H9 (cell line): ENCODE data around the gene ZNF678. TPM values are rescaled to one million over a fixed set of nuclear protein-coding genes. Genes with fewer than 3 reads are reported as not detected.
"Not testable (repeated sequence)": the region's sequence is repeated elsewhere in the genome, so short reads cannot be mapped to it uniquely, and the experiment has no call there.

Experiments used
- DNase-seq: peaks from one replicate; pipeline ENCODE4 v3.0.0-alpha.2; 2017
- H2AFZ ChIP-seq: one replicate; pipeline ENCODE4 v1.6.1; 2013; ENCODE audit warnings: mild to moderate bottlenecking, low read length, control low read depth, moderate library complexity
- H2AK5ac ChIP-seq: 2 replicates; pipeline ENCODE4 v1.6.1; 2013; ENCODE audit warnings: low read length, control low read depth, mixed read lengths; ENCODE audit not compliant: insufficient read length
- H2BK120ac ChIP-seq: one replicate; pipeline ENCODE4 v1.6.1; 2013; ENCODE audit warnings: low read depth, mild to moderate bottlenecking, low read length, control low read depth, inconsistent platforms; ENCODE audit not compliant: poor library complexity, severe bottlenecking
- H2BK12ac ChIP-seq: 2 replicates; pipeline ENCODE4 v1.6.1; 2013; ENCODE audit warnings: low read length, control low read depth, mixed read lengths, low read depth; ENCODE audit not compliant: insufficient read length
- H2BK15ac ChIP-seq: 2 replicates; pipeline ENCODE4 v1.6.1; 2013; ENCODE audit warnings: low read depth, low read length, control low read depth
- H2BK20ac ChIP-seq: one replicate; pipeline ENCODE4 v1.6.1; 2013; ENCODE audit warnings: low read depth, mild to moderate bottlenecking, low read length, control low read depth, inconsistent platforms; ENCODE audit not compliant: poor library complexity, severe bottlenecking
- H2BK5ac ChIP-seq: 2 replicates; pipeline ENCODE4 v1.6.1; 2013; ENCODE audit warnings: low read length, control low read depth, mixed read lengths; ENCODE audit not compliant: insufficient read length
- H3K14ac ChIP-seq: 2 replicates; pipeline ENCODE4 v1.6.1; 2013; ENCODE audit warnings: low read length, control low read depth; ENCODE audit not compliant: insufficient read depth
- H3K18ac ChIP-seq: 2 replicates; pipeline ENCODE4 v1.6.1; 2013; ENCODE audit warnings: low read depth, mild to moderate bottlenecking, mixed read lengths, low read length, control low read depth; ENCODE audit not compliant: insufficient read length
- H3K23ac ChIP-seq: 2 replicates; pipeline ENCODE4 v1.6.1; 2013; ENCODE audit warnings: low read length, control low read depth, mixed read lengths, low read depth; ENCODE audit not compliant: insufficient read length
- H3K23me2 ChIP-seq: 2 replicates; pipeline ENCODE4 v1.6.1; 2013; ENCODE audit warnings: low read depth, mild to moderate bottlenecking, mixed read lengths, low read length, control low read depth; ENCODE audit not compliant: insufficient read length, poor library complexity, severe bottlenecking
- H3K27ac ChIP-seq: 2 replicates; pipeline ENCODE4 v1.5.1; 2013; ENCODE audit warnings: low read length, control low read depth, mixed read lengths, low read depth; ENCODE audit not compliant: insufficient read length
- H3K27me3 ChIP-seq: 2 replicates; pipeline ENCODE4 v1.6.1; 2013; ENCODE audit warnings: low read length, control low read depth, inconsistent platforms; ENCODE audit not compliant: insufficient read depth
- H3K4ac ChIP-seq: 2 replicates; pipeline ENCODE4 v1.6.1; 2013; ENCODE audit warnings: low read depth, mild to moderate bottlenecking, control low read depth, inconsistent platforms, low read length, moderate library complexity
- H3K4me1 ChIP-seq: 2 replicates; pipeline ENCODE4 v1.6.1; 2013; ENCODE audit warnings: low read length, control low read depth, inconsistent platforms; ENCODE audit not compliant: insufficient read depth
- H3K4me2 ChIP-seq: 2 replicates; pipeline ENCODE4 v1.6.1; 2013; ENCODE audit warnings: low read length, control low read depth, mixed read lengths; ENCODE audit not compliant: insufficient read length, insufficient read depth
- H3K56ac ChIP-seq: 2 replicates; pipeline ENCODE4 v1.6.1; 2013; ENCODE audit warnings: low read depth, mild to moderate bottlenecking, mixed read lengths, low read length, control low read depth; ENCODE audit not compliant: insufficient read length
- H3K79me1 ChIP-seq: 2 replicates; pipeline ENCODE4 v1.6.1; 2013; ENCODE audit warnings: low read depth, mild to moderate bottlenecking, moderate library complexity, low read length, control low read depth, inconsistent platforms; ENCODE audit not compliant: insufficient read depth, poor library complexity, severe bottlenecking
- H3K79me2 ChIP-seq: 2 replicates; pipeline ENCODE4 v1.6.1; 2013; ENCODE audit warnings: low read length, control low read depth, inconsistent platforms; ENCODE audit not compliant: insufficient read depth
- H3K9ac ChIP-seq: 2 replicates; pipeline ENCODE4 v1.6.1; 2013; ENCODE audit warnings: low read length, control low read depth, mixed read lengths; ENCODE audit not compliant: insufficient read length; ENCODE audit errors: extremely low read depth
- H3K9me3 ChIP-seq: one replicate; pipeline ENCODE4 v1.6.1; 2013; ENCODE audit warnings: low read depth, low read length, inconsistent platforms; ENCODE audit not compliant: control insufficient read depth
- H3T11ph ChIP-seq: one replicate; pipeline ENCODE4 v1.6.1; 2013; ENCODE audit warnings: mild to moderate bottlenecking, low read length, control low read depth, inconsistent platforms
- H4K20me1 ChIP-seq: one replicate; pipeline ENCODE4 v1.6.1; 2013; ENCODE audit not compliant: control insufficient read depth, insufficient read length, insufficient read depth
- H4K5ac ChIP-seq: 2 replicates; pipeline ENCODE4 v1.6.1; 2013; ENCODE audit warnings: low read depth, mild to moderate bottlenecking, mixed read lengths, low read length, control low read depth; ENCODE audit not compliant: insufficient read length
- H4K8ac ChIP-seq: replicated peaks from 2 replicates; pipeline ENCODE4 v1.6.1; 2013; ENCODE audit warnings: low read length, control low read depth, mixed read lengths, low read depth; ENCODE audit not compliant: insufficient read length
- H4K91ac ChIP-seq: 2 replicates; pipeline ENCODE4 v1.6.1; 2013; ENCODE audit warnings: low read depth, mild to moderate bottlenecking, moderate library complexity, mixed read lengths, low read length, control low read depth; ENCODE audit not compliant: insufficient read length
- H3K27ac Mint-ChIP-seq, 3 experiments: 2 replicates in 2 of 3; 3 replicates in 1 of 3; pipeline ENCODE4 v1.8.0; 2020 to 2021; ENCODE audit warnings: mixed read lengths in 3 of 3, mild to moderate bottlenecking in 1 of 3, moderate library complexity in 1 of 3
- H3K27me3 Mint-ChIP-seq: 2 replicates; pipeline ENCODE4 v1.8.0; 2021; ENCODE audit warnings: low read depth, mild to moderate bottlenecking, moderate library complexity, mixed read lengths
- H3K36me3 Mint-ChIP-seq, 3 experiments: 2 replicates in 2 of 3; 3 replicates in 1 of 3; pipeline ENCODE4 v1.8.0; 2020 to 2021; ENCODE audit warnings: low read depth in 3 of 3, mixed read lengths in 3 of 3; ENCODE audit not compliant: insufficient read depth in 1 of 3
- H3K4me1 Mint-ChIP-seq, 2 experiments: 2 replicates each; pipeline ENCODE4 v1.8.0; 2020; ENCODE audit warnings: mixed read lengths in 2 of 2
- H3K4me3 Mint-ChIP-seq, 2 experiments: 2 replicates in 1 of 2; 3 replicates in 1 of 2; pipeline ENCODE4 v1.8.0; 2020 to 2021; ENCODE audit warnings: mild to moderate bottlenecking in 2 of 2, mixed read lengths in 2 of 2, moderate library complexity in 1 of 2
- H3K9me3 Mint-ChIP-seq, 2 experiments: 2 replicates in 1 of 2; 3 replicates in 1 of 2; pipeline ENCODE4 v1.8.0; 2020; ENCODE audit warnings: mild to moderate bottlenecking in 2 of 2, mixed read lengths in 2 of 2, moderate library complexity in 1 of 2
- WGBS: extraction: QIAGEN DNeasy Blood & Tissue Kit; methylation state at CpG from one replicate; pipeline ENCODE4 v1.1.7; 2013; ENCODE audit warnings: missing lambda C conversion rate, low lambda C conversion rate, mixed read lengths; ENCODE audit not compliant: insufficient read length; ENCODE audit errors: extremely low coverage; 5-methylcytosine and 5-hydroxymethylcytosine counted together
- total RNA-seq: library from RNA; stranded (reverse); gene quantifications from 2 replicates; pipeline ENCODE4 v1.2.1, GENCODE V29; 2021
- TF ChIP-seq, protein P1 (sequence below): fragments of 200-600 bp; sonication (generic); conservative IDR thresholded peaks from 3 replicates; pipeline ENCODE4 v1.8.0; 2021; ENCODE audit warnings: antibody characterized with exemption, mild to moderate bottlenecking

Gene ZNF678
- total RNA-seq, 1 experiment from 2014 or later = 25.3 TPM

DNA sequence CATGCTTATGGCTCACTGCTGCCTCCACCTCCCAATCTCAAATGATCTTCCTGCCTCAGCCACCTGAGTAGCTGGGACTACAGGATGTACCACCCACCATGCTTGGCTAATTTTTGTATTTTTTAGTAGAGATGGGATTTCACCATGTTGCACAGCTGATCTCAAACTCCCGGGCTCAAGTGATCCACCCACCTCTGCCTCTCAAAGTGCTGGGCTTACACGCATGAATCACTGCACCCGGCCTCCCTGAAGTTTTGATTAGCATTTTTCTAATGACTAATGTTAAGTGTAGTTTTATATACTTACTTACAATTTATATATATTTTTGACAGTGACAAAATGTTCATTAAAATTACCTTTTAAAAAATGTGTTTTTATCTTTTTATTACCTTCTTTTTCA lies 41.1 kb downstream of the ZNF678 start:
- H3K4me1 Mint-ChIP-seq = peaks cover 10 to 16% of the 10 kb centered on the region in 2 experiments
- Histone ChIP-seq H3K18ac (no peak overlapping the region), H2AK5ac (no peak overlapping the region), H2BK5ac (no peak overlapping the region), H2AFZ (no peak overlapping the region), H3K79me1 (no peaks in the 10 kb centered on the region), H3K27ac (no peak overlapping the region), H2BK12ac (no peak overlapping the region), H3K9ac (no peak overlapping the region), H4K91ac (no peak overlapping the region), H2BK120ac (no peak overlapping the region), H4K8ac (no peak overlapping the region), H3K23ac (no peak overlapping the region), H3K56ac (no peak overlapping the region), H3K79me2 (peaks cover 3% of the 10 kb centered on the region; the same call in 1 of the 2 replicates), H2BK15ac (no peak overlapping the region), H3T11ph (no peak overlapping the region), H3K23me2 (no peaks in the 10 kb centered on the region), H3K27me3 (no peaks in the 10 kb centered on the region), H3K4me2 (no peak overlapping the region), H3K4ac (no peak overlapping the region), H3K9me3 (no peaks in the 10 kb centered on the region), H4K5ac (no peak overlapping the region), H3K4me1 (no peaks in the 10 kb centered on the region), H4K20me1 (no peaks in the 10 kb centered on the region), H2BK20ac (no peak overlapping the region), H3K14ac (no peak overlapping the region)
- peaks cover 12 to 51% (median 28%) of the 10 kb centered on the region in 3 experiments; a peak in 5 of 7 replicates for H3K36me3 Mint-ChIP-seq
- H3K9me3 Mint-ChIP-seq = peaks cover 12 to 65% of the 10 kb centered on the region in 2 experiments
- no peak overlapping the region for H3K27ac Mint-ChIP-seq
- TF ChIP-seq, protein P1, sequence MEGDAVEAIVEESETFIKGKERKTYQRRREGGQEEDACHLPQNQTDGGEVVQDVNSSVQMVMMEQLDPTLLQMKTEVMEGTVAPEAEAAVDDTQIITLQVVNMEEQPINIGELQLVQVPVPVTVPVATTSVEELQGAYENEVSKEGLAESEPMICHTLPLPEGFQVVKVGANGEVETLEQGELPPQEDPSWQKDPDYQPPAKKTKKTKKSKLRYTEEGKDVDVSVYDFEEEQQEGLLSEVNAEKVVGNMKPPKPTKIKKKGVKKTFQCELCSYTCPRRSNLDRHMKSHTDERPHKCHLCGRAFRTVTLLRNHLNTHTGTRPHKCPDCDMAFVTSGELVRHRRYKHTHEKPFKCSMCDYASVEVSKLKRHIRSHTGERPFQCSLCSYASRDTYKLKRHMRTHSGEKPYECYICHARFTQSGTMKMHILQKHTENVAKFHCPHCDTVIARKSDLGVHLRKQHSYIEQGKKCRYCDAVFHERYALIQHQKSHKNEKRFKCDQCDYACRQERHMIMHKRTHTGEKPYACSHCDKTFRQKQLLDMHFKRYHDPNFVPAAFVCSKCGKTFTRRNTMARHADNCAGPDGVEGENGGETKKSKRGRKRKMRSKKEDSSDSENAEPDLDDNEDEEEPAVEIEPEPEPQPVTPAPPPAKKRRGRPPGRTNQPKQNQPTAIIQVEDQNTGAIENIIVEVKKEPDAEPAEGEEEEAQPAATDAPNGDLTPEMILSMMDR = no peak
- WGBS = no CpG with 5 or more reads among the region's 3 CpGs
- H3K27me3 Mint-ChIP-seq = no peaks in the 10 kb centered on the region
- no peak for DNase-seq
- no peak overlapping the region for H3K4me3 Mint-ChIP-seq

DNA sequence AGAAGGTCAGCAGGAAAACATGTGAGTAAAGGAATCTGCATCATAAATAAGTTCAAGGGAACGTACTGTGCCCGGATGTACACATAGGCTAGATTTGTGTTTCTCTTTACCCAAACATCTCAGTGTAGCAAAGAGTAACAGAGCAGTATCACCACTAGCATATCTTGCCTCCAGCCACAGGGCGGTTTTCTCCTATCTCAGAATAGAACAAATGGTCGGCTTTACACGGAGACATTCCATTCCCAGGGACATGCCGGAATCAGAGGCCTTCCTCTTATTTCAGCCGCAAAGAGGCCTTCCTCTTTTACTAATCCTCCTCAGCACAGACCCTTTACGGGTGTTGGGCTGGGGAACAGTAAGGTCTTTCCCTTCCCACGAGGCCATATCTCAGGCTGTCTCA lies 42.9 kb downstream of the ZNF678 start:
- WGBS = no CpG with 5 or more reads among the region's 9 CpGs
- not testable (repeated sequence) for H2AK5ac ChIP-seq, H4K8ac ChIP-seq, H3K4me3 Mint-ChIP-seq, H2BK20ac ChIP-seq, H3K4me2 ChIP-seq, H3K18ac ChIP-seq, H3K27ac ChIP-seq, H3K23me2 ChIP-seq, H2BK5ac ChIP-seq, H3K9me3 ChIP-seq, H2BK12ac ChIP-seq, H3K79me2 ChIP-seq, H4K91ac ChIP-seq, H4K20me1 ChIP-seq, H3K4me1 ChIP-seq, H3K56ac ChIP-seq, DNase-seq, H2BK15ac ChIP-seq, H2AFZ ChIP-seq, H3K14ac ChIP-seq, H3K4ac ChIP-seq, H3T11ph ChIP-seq, H3K79me1 ChIP-seq, H2BK120ac ChIP-seq, H3K23ac ChIP-seq, H3K27me3 Mint-ChIP-seq, H3K9ac ChIP-seq, H4K5ac ChIP-seq, H3K27me3 ChIP-seq
- peaks cover 6 to 64% of the 10 kb centered on the region in 2 experiments; a peak in 4 of 5 replicates for H3K9me3 Mint-ChIP-seq
- peaks cover 10 to 16% of the 10 kb centered on the region in 2 experiments for H3K4me1 Mint-ChIP-seq
- H3K27ac Mint-ChIP-seq = peak overlapping the region in 2 of 3 experiments; percentile 13 to 80; a peak in 2 of 7 replicates
- H3K36me3 Mint-ChIP-seq = peaks cover 15 to 48% (median 25%) of the 10 kb centered on the region in 3 experiments
